ENCODE results near the gene ATP1B3.
"Not testable (repeated sequence)": the region's sequence is repeated elsewhere in the genome, so short reads cannot be mapped to it uniquely, and the experiment has no call there.

The ATP1B3 gene

GRCh38 chr3:141945726-141946485, 69.5 kb downstream of the ATP1B3 start:
- no peak for DNase-seq (ENCODE audit: low spot score)

- no peak for DNase-seq (ENCODE audit: low spot score)
Measured at GRCh38 chr3:141949399-141949798, 73.0 kb downstream of the ATP1B3 start.

- no peak for DNase-seq (ENCODE audit: low spot score)
Measured at GRCh38 chr3:141949972-141950371, 73.5 kb downstream of the ATP1B3 start.

- no peak for DNase-seq (ENCODE audit: low spot score)
Measured at GRCh38 chr3:141950572-141951493, 74.4 kb downstream of the ATP1B3 start.

- no peak for DNase-seq (ENCODE audit: low spot score)
Measured at GRCh38 chr3:141952611-141953010, 76.2 kb downstream of the ATP1B3 start.

- no peak for DNase-seq (ENCODE audit: low spot score)
Measured at GRCh38 chr3:141955175-141955574, 78.7 kb downstream of the ATP1B3 start.

- no peak for DNase-seq (ENCODE audit: low spot score)
Measured at GRCh38 chr3:141959589-141960554, 83.4 kb downstream of the ATP1B3 start.

GRCh38 chr3:141960731-141961130, 84.3 kb downstream of the ATP1B3 start:
- no peak for DNase-seq (ENCODE audit: low spot score)

GRCh38 chr3:141963301-141963700, 86.9 kb downstream of the ATP1B3 start:
- DNase-seq (ENCODE audit: low spot score), result no peak

GRCh38 chr3:141965471-141965870, 89.0 kb downstream of the ATP1B3 start:
- no peak for DNase-seq (ENCODE audit: low spot score)

GRCh38 chr3:141969711-141970110, 93.3 kb downstream of the ATP1B3 start:
- DNase-seq (ENCODE audit: low spot score), result no peak

- no peak for DNase-seq (ENCODE audit: low spot score)
Measured at GRCh38 chr3:141971571-141971970, 95.1 kb downstream of the ATP1B3 start.

- no peak for DNase-seq (ENCODE audit: low spot score)
Measured at GRCh38 chr3:141972399-141972798, 96.0 kb downstream of the ATP1B3 start.

GRCh38 chr3:141974777-141975176, 98.3 kb downstream of the ATP1B3 start:
- DNase-seq (ENCODE audit: low spot score), result not testable (repeated sequence)
